Kidney epithelial cell (primary cell): ENCODE measurements around the gene MGAT4B. TPM values are rescaled to one million over a fixed set of nuclear protein-coding genes. Genes with fewer than 3 reads are reported as not detected.

Experiments
- DNase-seq: peaks from one replicate; pipeline ENCODE4 v3.0.0-alpha.2; 2010; ENCODE audit warnings: low read depth
- H3K27me3 ChIP-seq: 2 replicates; pipeline ENCODE4 v1.6.0; 2011; ENCODE audit warnings: low read length; ENCODE audit not compliant: control insufficient read depth, insufficient read depth
- H3K36me3 ChIP-seq: 2 replicates; pipeline ENCODE4 v1.5.1; 2011; ENCODE audit warnings: low read length; ENCODE audit not compliant: control insufficient read depth, insufficient read depth
- H3K4me3 ChIP-seq: 2 replicates; pipeline ENCODE4 v1.5.1; 2011; ENCODE audit warnings: low read depth, mild to moderate bottlenecking, control low read depth, low read length
- CTCF ChIP-seq: IDR thresholded peaks from 2 replicates; pipeline ENCODE4 v1.5.1; 2011; ENCODE audit warnings: mild to moderate bottlenecking, moderate library complexity, low read length, control low read depth, inconsistent platforms; ENCODE audit not compliant: insufficient read depth, poor library complexity, severe bottlenecking
- total RNA-seq: library from RNA; depleted of rRNA; stranded (reverse); fragments of >200 nt; gene quantifications from 2 replicates; pipeline ENCODE4 v1.2.3, GENCODE V29; 2015

Gene MGAT4B
- total RNA-seq, 1 donor from 2014 or later: 540 TPM

GRCh38 chr5:179759581-179760551, 46.8 kb downstream of the MGAT4B start:
- Histone ChIP-seq H3K4me3 (no peak overlapping the region), H3K27me3 (no peaks in the 10 kb centered on the region), H3K36me3 (no peaks in the 10 kb centered on the region)
- DNase-seq: no peak
- no peak for TF ChIP-seq CTCF

GRCh38 chr5:179758955-179759354, 47.7 kb downstream of the MGAT4B start:
- no peak overlapping the region for H3K4me3 ChIP-seq
- TF ChIP-seq CTCF: no peak
- no peaks in the 10 kb centered on the region for H3K27me3 ChIP-seq
- DNase-seq: no peak
- H3K36me3 ChIP-seq: no peaks in the 10 kb centered on the region

GRCh38 chr5:179755022-179755421, 51.6 kb downstream of the MGAT4B start:
- Histone ChIP-seq H3K36me3 (no peaks in the 10 kb centered on the region), H3K27me3 (no peaks in the 10 kb centered on the region), H3K4me3 (no peak overlapping the region)
- no peak for DNase-seq
- no peak for TF ChIP-seq CTCF

- no peak overlapping the region for H3K4me3 ChIP-seq
- no peaks in the 10 kb centered on the region for H3K27me3 ChIP-seq
- no peak for DNase-seq
- H3K36me3 ChIP-seq: no peaks in the 10 kb centered on the region
- no peak for TF ChIP-seq CTCF
Observed at GRCh38 chr5:179753971-179754370, 52.7 kb downstream of the MGAT4B start.

- Histone ChIP-seq H3K36me3 (no peaks in the 10 kb centered on the region), H3K27me3 (no peaks in the 10 kb centered on the region), H3K4me3 (no peak overlapping the region)
- no peak for DNase-seq
- no peak for TF ChIP-seq CTCF
Observed at GRCh38 chr5:179749857-179750508, 56.7 kb downstream of the MGAT4B start.

- no peak overlapping the region for H3K4me3 ChIP-seq
- no peaks in the 10 kb centered on the region for H3K36me3 ChIP-seq
- TF ChIP-seq CTCF: no peak
- H3K27me3 ChIP-seq: no peaks in the 10 kb centered on the region
- no peak for DNase-seq
Observed at GRCh38 chr5:179747811-179748210, 58.9 kb downstream of the MGAT4B start.
